SJSA1 (cell line): ENCODE results near the gene SPPL3. TPM values are rescaled to one million over a fixed set of nuclear protein-coding genes. Genes with fewer than 3 reads are reported as not detected.
"Not testable (repeated sequence)": the region's sequence is repeated elsewhere in the genome, so short reads cannot be mapped to it uniquely, and the experiment has no call there.

Experiments used
- DNase-seq, 2 experiments: peaks; one replicate each; pipeline ENCODE4 v3.0.0-alpha.2; 2015 to 2020; ENCODE audit warnings: low spot score in 2 of 2, low read depth in 1 of 2
- H3K27ac ChIP-seq: fragments of 250-450 bp; sonication (Bioruptor Pico); 2 replicates; pipeline ENCODE4 v1.5.1; 2020; ENCODE audit warnings: mild to moderate bottlenecking, moderate library complexity
- H3K27me3 ChIP-seq: fragments of 250-450 bp; sonication (Bioruptor Pico); replicated peaks from 2 replicates; pipeline ENCODE4 v1.5.1; 2020; ENCODE audit warnings: mild to moderate bottlenecking, moderate library complexity
- H3K36me3 ChIP-seq: fragments of 250-450 bp; sonication (Bioruptor Pico); 2 replicates; pipeline ENCODE4 v1.5.1; 2020; ENCODE audit warnings: mild to moderate bottlenecking
- H3K4me1 ChIP-seq: fragments of 250-450 bp; sonication (Bioruptor Pico); replicated peaks from 2 replicates; pipeline ENCODE4 v1.6.1; 2021; ENCODE audit warnings: mild to moderate bottlenecking
- H3K4me3 ChIP-seq: fragments of 250-450 bp; sonication (Bioruptor Pico); 2 replicates; pipeline ENCODE4 v1.5.1; 2020; ENCODE audit warnings: mild to moderate bottlenecking
- H3K9me3 ChIP-seq: fragments of 250-450 bp; sonication (Bioruptor Pico); replicated peaks from 2 replicates; pipeline ENCODE4 v1.5.1; 2020; ENCODE audit warnings: mild to moderate bottlenecking
- total RNA-seq: library from RNA; depleted of rRNA; stranded (reverse); fragments of >200 nt; shearing (Covaris generic); gene quantifications from 2 replicates; pipeline ENCODE4 v1.2.3, GENCODE V29; 2014

The SPPL3 gene
- total RNA-seq, 1 experiment from 2014 or later = 3.8 TPM

DNA sequence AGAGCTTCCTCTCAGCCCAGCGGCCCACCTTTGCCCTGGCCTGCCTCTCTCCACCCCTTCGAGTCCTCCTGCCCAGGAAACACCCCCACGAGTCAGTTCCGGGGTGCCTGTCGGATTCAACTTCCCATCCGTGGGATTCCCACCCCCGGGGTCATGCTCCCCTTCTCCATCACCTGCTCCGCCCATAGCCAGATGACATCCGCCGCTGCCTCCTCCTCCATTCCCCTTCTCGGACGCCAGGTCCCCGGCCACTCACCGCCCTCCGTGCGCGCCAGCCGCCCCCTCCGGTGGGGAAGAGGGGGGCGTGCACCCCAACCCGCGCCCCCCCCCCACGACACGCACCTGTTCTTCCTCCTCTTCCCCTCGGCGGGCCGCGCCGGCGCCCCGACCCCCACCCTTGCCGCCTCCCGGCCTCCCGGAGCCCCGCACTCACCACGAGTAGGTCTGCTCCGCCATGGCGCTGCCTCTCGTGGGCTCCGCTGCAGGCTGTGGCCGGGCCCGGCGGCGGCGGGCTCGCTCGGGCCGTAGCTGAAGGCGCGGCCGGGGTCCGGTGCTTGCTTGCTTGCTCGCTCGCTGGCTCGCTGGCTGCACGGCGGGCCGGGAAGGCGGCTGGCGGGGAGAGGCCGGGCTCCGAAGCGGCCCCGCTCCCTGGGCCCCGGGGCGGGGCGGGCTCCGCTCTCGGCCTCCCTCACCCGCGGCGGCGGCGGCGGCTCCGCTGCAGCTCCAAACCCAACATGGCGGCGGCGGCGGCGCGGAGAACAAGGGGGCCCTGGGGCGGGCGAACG lies 554 bp downstream of the SPPL3 start:
- H3K4me3 ChIP-seq = peak overlapping the region; percentile 98
- peaks cover 6% of the 10 kb centered on the region for H3K4me1 ChIP-seq
- H3K9me3 ChIP-seq = no peaks in the 10 kb centered on the region; the same call in 1 of the 2 replicates
- no peaks in the 10 kb centered on the region for H3K27me3 ChIP-seq
- H3K27ac ChIP-seq = peak overlapping the region; percentile 15; the same call in 1 of the 2 replicates
- peaks cover 9% of the 10 kb centered on the region for H3K36me3 ChIP-seq
- DNase-seq = peak in 1 of 2 experiments; percentile 19

DNA sequence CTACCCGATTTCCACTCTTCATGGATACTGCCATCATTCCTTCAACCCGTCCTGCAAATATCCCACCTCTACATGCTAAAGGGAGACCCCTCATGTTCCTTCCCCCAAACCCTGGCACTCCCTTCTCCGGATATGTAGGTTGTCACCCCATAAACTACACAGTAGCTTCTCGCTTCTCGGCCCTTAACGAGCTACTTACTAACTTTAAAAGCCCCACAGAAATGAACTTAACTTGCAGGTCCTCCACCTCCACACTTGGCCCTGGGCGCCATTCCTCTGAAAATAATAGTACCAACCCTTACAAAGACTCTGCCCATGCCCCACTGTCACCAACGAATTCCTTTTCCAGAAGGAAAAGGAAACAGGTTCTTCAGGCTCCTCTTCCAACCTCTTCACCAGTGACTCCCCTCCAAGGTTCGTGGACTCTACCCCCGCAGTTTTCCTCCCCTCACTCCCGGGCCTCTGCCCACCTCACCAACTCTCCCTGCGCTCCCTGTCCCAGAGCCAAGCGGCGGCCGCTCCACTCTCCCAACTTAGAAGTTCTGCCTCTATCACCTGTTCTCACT lies 1.2 kb downstream of the SPPL3 start:
- Histone ChIP-seq H3K9me3 (no peaks in the 10 kb centered on the region; the same call in 1 of the 2 replicates), H3K4me3 (peak overlapping the region; percentile 98), H3K27me3 (no peaks in the 10 kb centered on the region), H3K4me1 (peaks cover 6% of the 10 kb centered on the region), H3K27ac (no peak overlapping the region), H3K36me3 (peaks cover 9% of the 10 kb centered on the region)
- DNase-seq = no peak

DNA sequence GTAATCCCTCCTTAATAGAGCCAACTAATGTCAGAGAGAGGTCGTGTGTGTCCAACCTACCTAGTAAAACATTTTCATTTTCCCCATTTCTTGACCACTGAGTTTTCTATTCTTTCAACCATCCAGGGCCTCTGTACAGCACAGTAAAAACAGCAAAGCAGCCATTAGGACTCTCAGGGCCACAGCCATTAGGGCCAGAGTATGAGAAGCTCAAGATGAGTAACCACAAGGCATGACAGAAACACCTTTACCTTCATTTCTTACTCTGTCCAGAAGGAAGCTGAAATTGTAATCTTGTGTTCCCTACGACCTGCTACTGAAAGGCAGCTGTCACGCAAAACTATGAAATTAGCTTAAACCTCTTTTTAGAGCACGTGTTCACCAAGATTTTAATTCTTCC lies 2.3 kb downstream of the SPPL3 start:
- DNase-seq = no peak
- Histone ChIP-seq H3K36me3 (peaks cover 9% of the 10 kb centered on the region), H3K4me1 (peaks cover 6% of the 10 kb centered on the region), H3K27ac (no peak overlapping the region), H3K9me3 (no peaks in the 10 kb centered on the region; the same call in 1 of the 2 replicates), H3K27me3 (no peaks in the 10 kb centered on the region), H3K4me3 (no peak overlapping the region)

DNA sequence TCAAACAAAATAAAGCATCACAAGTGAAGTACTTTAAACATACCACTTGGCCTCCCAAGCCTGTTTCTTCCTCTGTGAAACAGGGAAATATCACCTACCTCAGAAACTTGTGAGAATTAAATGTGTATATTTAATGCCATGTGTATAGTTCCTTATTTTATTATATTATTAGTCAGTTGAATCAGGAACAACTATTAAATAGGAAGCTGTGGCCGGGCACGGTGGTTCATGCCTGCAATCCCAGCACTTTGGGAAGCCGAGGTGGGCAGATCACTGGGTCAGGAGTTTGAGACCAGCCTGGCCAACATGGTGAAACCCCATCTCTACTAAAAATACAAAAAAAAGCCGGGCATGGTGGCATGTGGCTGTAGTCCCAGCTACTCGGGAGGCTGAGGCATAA lies 3.1 kb downstream of the SPPL3 start:
- not testable (repeated sequence) for H3K4me3 ChIP-seq, H3K27ac ChIP-seq, H3K27me3 ChIP-seq, DNase-seq, H3K36me3 ChIP-seq, H3K9me3 ChIP-seq, H3K4me1 ChIP-seq

DNA sequence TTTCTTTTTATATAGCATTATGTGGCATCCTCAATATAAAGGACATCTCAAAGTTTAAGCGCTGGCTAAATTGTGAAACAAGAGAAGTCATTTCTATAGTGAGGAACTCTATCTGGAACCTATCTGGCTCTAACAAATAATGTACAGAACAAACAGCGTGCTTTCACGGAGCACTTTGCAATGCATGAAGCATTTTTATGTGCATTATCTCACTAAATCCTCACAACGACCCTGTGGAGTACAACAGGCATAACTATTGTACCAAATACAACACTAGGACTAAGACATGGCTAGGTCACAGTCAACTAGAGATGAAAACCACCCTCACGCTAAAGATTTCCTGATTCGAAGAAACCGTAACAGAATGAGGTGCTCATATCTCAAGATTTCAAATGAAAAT lies 8.6 kb downstream of the SPPL3 start:
- H3K4me3 ChIP-seq = no peak overlapping the region
- H3K27ac ChIP-seq = no peak overlapping the region
- no peaks in the 10 kb centered on the region for H3K9me3 ChIP-seq
- no peaks in the 10 kb centered on the region for H3K36me3 ChIP-seq
- H3K4me1 ChIP-seq = no peaks in the 10 kb centered on the region
- no peaks in the 10 kb centered on the region for H3K27me3 ChIP-seq
- no peak for DNase-seq

DNA sequence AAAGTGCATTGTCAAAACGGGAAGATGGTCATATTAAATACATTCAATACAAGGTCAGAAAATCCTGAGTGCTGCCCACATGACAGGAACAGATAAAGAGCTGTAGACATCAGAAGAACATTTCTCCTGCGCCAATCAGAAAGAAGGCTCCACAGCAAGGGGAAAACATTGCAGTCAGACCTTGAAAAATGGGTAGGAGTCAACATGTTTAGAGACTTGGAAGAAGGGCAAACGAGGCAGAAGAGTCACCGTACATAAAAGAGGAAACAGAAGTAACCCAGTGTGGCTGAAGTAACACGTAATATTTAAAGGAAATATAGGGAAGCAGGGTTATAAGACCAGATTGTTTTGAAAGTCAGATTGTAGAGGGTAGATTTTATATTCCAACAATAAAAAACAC lies 11.9 kb downstream of the SPPL3 start:
- Histone ChIP-seq H3K27ac (no peak overlapping the region), H3K4me3 (no peak overlapping the region), H3K36me3 (no peaks in the 10 kb centered on the region), H3K27me3 (no peaks in the 10 kb centered on the region), H3K9me3 (no peaks in the 10 kb centered on the region), H3K4me1 (no peaks in the 10 kb centered on the region; the same call in 1 of the 2 replicates)
- DNase-seq = no peak

DNA sequence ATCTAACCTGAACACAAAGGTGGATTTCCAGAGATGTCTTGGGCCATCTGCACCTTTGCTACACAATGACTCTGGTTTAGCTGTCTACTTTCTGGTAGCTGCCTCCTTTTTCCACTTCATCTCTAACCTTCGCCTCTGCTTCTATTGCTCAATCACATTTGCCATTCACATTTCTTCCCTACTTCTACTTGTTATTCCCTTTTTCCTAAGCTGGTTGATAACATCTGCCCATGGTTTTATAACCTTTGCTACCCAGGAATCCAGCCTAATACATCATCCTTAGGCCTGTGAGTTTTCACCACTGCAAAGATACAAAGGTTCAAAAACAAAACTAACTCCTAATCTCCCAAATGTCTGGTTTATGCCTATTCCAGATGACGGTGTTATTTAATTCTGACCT lies 13.2 kb downstream of the SPPL3 start:
- H3K4me1 ChIP-seq = no peaks in the 10 kb centered on the region; the same call in 1 of the 2 replicates
- H3K9me3 ChIP-seq = no peaks in the 10 kb centered on the region
- H3K27me3 ChIP-seq = no peaks in the 10 kb centered on the region
- H3K36me3 ChIP-seq = no peaks in the 10 kb centered on the region
- no peak for DNase-seq
- no peak overlapping the region for H3K4me3 ChIP-seq
- H3K27ac ChIP-seq = no peak overlapping the region

DNA sequence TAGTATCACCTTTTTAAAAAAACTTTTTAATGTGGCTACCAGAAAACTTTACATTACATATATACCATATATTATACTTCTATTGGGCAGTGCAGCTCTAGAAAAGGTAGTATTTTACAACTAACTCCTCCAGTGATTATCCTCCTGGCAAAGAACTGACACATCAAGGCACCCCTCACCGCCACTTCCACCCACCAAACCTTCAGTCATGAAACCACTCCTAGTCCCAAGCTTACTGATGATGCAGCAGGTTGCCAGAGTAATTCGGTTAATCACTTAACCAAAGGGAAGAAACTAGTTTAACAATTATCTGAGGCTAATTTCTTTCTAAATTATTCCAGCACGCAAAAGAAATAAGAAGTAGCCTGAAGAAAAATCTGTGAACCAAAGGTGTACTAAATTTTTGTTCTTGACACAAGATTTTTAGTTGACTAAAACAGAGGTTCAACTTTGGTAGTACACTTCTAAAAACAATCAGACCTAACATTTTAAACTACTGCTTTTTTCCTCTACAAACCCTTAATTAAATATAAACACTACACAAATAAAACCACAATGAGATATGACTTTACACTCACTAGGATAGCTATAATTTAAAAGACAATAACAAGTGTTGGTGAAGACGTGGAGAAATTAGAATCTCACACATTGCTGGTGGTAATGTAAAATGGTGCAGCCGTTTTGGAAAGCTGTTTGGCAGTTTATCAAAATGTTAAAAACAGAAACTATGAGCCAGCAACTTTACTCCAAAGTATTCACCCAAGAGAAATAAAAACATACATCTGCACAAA lies 16.7 kb downstream of the SPPL3 start:
- Histone ChIP-seq H3K36me3 (no peaks in the 10 kb centered on the region), H3K27ac (no peak overlapping the region), H3K9me3 (no peaks in the 10 kb centered on the region), H3K4me1 (no peaks in the 10 kb centered on the region; the same call in 1 of the 2 replicates), H3K27me3 (no peaks in the 10 kb centered on the region), H3K4me3 (no peak overlapping the region)
- DNase-seq = no peak

DNA sequence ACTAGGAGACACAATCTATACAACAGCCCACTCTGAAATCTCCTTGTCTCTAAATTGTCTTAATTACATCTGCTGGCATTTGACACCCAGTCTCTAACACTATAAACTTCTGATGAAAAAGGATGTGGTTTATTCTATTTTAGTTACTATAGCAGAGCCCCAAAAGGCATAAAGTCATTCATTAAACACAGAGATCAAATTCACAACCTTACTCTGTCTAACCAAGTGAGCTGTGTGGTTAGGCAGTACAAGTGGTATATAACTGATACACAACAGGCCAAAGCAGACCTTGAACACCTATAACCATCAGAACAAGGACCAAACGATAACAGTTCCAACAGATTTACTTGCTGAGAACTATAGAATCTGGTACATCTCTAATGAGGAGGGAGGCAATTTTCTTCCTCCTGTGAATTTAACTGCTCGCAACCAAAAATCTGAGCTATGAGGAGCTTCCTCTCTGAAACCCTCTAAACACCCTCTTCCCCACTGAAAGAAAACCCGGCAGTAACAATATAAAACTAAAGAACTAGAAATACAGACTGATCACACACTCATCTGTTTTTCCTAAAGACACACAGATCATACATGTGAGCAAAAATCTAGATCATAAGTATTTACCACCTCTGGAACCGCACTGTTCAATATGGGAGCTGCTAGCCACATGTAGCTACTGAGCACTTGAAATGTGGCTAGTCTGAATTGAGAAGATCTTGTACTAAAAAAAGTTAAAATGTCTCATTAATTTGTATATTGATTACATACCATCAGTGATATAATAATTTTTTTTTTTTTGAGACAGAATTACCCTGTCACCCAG lies 17.7 kb downstream of the SPPL3 start:
- DNase-seq = no peak
- no peaks in the 10 kb centered on the region for H3K36me3 ChIP-seq
- H3K27ac ChIP-seq = no peak overlapping the region
- H3K4me3 ChIP-seq = no peak overlapping the region
- H3K9me3 ChIP-seq = no peaks in the 10 kb centered on the region
- no peaks in the 10 kb centered on the region; the same call in 1 of the 2 replicates for H3K4me1 ChIP-seq
- no peaks in the 10 kb centered on the region for H3K27me3 ChIP-seq

DNA sequence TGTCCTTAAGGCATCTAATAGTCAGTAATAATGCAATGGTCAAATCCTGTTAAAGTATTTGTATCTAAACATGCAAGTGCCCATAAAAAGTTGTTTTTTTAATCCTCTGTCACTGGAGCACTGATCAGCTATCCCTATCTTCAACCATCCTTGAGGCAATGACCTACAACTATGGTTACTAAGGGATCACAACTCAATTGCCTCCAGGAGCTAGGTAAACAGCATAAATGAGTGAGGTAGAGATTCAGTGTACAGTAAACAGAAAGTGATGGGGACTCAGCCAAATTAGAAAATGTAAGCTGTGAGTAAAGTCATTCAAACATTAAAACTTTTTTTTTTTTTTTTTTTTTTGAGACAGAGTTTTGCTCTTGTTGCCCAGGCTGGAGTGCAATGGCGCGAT lies 18.6 kb downstream of the SPPL3 start:
- H3K27me3 ChIP-seq = no peaks in the 10 kb centered on the region
- H3K4me1 ChIP-seq = no peaks in the 10 kb centered on the region; the same call in 1 of the 2 replicates
- H3K4me3 ChIP-seq = no peak overlapping the region
- no peaks in the 10 kb centered on the region for H3K9me3 ChIP-seq
- H3K36me3 ChIP-seq = no peaks in the 10 kb centered on the region
- no peak overlapping the region for H3K27ac ChIP-seq
- DNase-seq = no peak

DNA sequence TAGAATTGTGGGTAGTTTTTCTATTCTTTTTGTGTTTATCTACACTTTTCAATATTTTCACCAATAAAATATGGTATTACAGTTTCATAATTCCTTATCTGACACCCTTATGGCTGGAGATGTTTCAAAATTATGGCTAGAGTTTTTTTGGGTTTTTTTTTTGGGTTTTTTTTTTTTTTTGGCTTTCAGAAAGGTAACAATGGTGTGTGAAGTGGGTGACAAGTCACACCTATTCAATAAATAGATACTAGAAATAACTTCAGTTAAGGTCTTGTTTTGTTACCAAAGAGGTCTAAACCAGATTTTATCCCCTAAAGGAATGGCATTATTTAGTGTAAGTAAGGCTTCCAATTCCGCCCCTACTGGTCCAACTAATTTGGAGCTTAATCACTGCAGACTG lies 19.5 kb downstream of the SPPL3 start:
- Histone ChIP-seq H3K4me1 (no peaks in the 10 kb centered on the region; the same call in 1 of the 2 replicates), H3K27me3 (no peaks in the 10 kb centered on the region), H3K27ac (no peak overlapping the region), H3K9me3 (no peaks in the 10 kb centered on the region), H3K4me3 (no peak overlapping the region), H3K36me3 (no peaks in the 10 kb centered on the region)
- DNase-seq = no peak

DNA sequence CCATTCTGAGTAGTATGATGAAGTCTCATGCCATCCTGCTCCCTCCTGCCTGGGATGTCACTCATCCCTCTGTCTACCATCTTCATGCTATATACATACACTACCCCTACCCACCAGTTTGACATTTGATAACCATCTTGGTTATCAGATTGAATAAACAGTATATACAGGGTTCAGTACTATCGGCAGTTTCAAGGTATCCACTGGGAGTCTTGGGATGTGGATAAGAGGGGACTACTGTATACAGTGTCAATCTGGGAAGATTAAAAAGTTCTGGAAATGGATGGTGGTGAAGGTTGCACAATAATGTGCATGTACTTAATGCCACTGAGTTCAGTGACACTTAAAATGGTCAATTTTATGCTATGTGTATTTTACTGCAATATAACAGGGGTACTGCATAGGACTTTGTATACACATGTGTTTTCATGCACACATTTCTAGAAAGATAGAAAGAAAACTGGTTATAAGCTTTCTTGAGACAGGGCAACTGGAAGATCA lies 22.1 kb downstream of the SPPL3 start:
- H3K9me3 ChIP-seq = no peaks in the 10 kb centered on the region
- no peak overlapping the region for H3K27ac ChIP-seq
- no peak for DNase-seq
- H3K4me3 ChIP-seq = no peak overlapping the region
- H3K36me3 ChIP-seq = no peaks in the 10 kb centered on the region
- H3K4me1 ChIP-seq = no peaks in the 10 kb centered on the region
- no peaks in the 10 kb centered on the region for H3K27me3 ChIP-seq

DNA sequence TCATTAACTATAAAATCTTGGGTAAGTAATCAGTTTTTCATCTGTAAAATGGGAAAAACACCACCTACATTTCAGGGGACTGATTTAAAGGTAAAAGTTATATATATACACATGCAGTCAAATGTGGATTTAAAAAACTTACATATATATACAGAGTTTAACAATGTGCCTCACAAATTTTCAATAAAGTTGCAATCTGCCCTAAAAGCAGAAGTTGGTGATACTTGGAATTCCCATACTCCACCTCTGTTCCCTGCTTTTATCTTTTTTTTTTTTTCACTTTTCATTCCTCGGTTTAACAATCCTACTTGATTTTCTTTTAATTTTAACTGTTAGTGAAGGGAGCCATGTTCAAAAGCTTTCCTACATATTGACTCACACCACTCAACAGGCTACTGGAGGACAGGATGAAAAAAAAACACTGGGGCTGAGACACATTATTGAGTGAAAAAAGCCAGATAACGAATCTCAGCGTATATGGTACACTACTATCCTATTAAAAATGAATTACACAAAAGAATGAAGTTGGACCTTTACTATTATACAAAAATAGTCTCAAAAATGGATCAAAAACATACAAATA lies 24.3 kb downstream of the SPPL3 start:
- no peaks in the 10 kb centered on the region for H3K27me3 ChIP-seq
- DNase-seq = no peak
- H3K4me1 ChIP-seq = no peaks in the 10 kb centered on the region
- H3K36me3 ChIP-seq = no peaks in the 10 kb centered on the region
- H3K4me3 ChIP-seq = no peak overlapping the region
- H3K9me3 ChIP-seq = no peaks in the 10 kb centered on the region
- no peak overlapping the region for H3K27ac ChIP-seq
